ENCODE measurements around the gene BRSK1. TPM values are rescaled to one million over a fixed set of nuclear protein-coding genes. Genes with fewer than 3 reads are reported as not detected.

BRSK1 gene
- total and polyA plus RNA-seq, 2 donors (not counting 1 experiment from before 2014, with no cell fraction given), result 5.1 TPM

Other genes with a start within 250 kb of the BRSK1 start
- gene GP6, start 245.7 kb upstream of the BRSK1 start, total RNA-seq, result not detected in 2 replicates
- 0.03 TPM in 1 of 2 replicates, not detected in the other for gene GP6, start 245.7 kb upstream of the BRSK1 start, polyA plus RNA-seq
- gene RDH13, start 220.8 kb upstream of the BRSK1 start, total RNA-seq, result 6.9 and 8.5 TPM in 2 replicates
- 2.7 and 5.6 TPM in 2 replicates for gene RDH13, start 220.8 kb upstream of the BRSK1 start, polyA plus RNA-seq
- gene EPS8L1, start 208.1 kb upstream of the BRSK1 start, total RNA-seq, result 0.17 and 0.51 TPM in 2 replicates
- 1.9 and 2.2 TPM in 2 replicates for gene EPS8L1, start 208.1 kb upstream of the BRSK1 start, polyA plus RNA-seq
- 25.2 and 32.9 TPM in 2 replicates for gene PPP1R12C, start 166.4 kb upstream of the BRSK1 start, total RNA-seq
- 26.0 and 27.6 TPM in 2 replicates for gene PPP1R12C, start 166.4 kb upstream of the BRSK1 start, polyA plus RNA-seq
- gene TNNT1, start 134.8 kb upstream of the BRSK1 start, total RNA-seq, result 7.4 and 10.4 TPM in 2 replicates
- 1.4 and 1.7 TPM in 2 replicates for gene TNNT1, start 134.8 kb upstream of the BRSK1 start, polyA plus RNA-seq
- gene TNNI3, start 126.3 kb upstream of the BRSK1 start, total RNA-seq, result not detected in 2 replicates
- not detected in 2 replicates for gene TNNI3, start 126.3 kb upstream of the BRSK1 start, polyA plus RNA-seq
- gene DNAAF3, start 117.4 kb upstream of the BRSK1 start, total RNA-seq, result under 0.01 and 0.17 TPM in 2 replicates
- gene DNAAF3, start 117.4 kb upstream of the BRSK1 start, polyA plus RNA-seq, result 0.16 and 0.18 TPM in 2 replicates
- gene SYT5, start 103.7 kb upstream of the BRSK1 start, total RNA-seq, result 0.50 TPM in 1 of 2 replicates, not detected in the other
- 0.05 and 0.08 TPM in 2 replicates for gene SYT5, start 103.7 kb upstream of the BRSK1 start, polyA plus RNA-seq
- gene PTPRH, start 74.5 kb upstream of the BRSK1 start, total RNA-seq, result 7.7 and 19.5 TPM in 2 replicates
- gene PTPRH, start 74.5 kb upstream of the BRSK1 start, polyA plus RNA-seq, result 2.5 and 4.4 TPM in 2 replicates
- gene TMEM86B, start 55.2 kb upstream of the BRSK1 start, total RNA-seq, result 1.3 TPM in 2 replicates
- 0.34 and 0.62 TPM in 2 replicates for gene TMEM86B, start 55.2 kb upstream of the BRSK1 start, polyA plus RNA-seq
- gene PPP6R1, start 25.0 kb upstream of the BRSK1 start, total RNA-seq, result 19.3 and 34.0 TPM in 2 replicates
- gene PPP6R1, start 25.0 kb upstream of the BRSK1 start, polyA plus RNA-seq, result 28.5 and 43.1 TPM in 2 replicates
- 19.8 and 21.5 TPM in 2 replicates for gene HSPBP1, start 3.9 kb upstream of the BRSK1 start, total RNA-seq
- gene HSPBP1, start 3.9 kb upstream of the BRSK1 start, polyA plus RNA-seq, result 12.5 and 15.8 TPM in 2 replicates
- gene TMEM150B, start 41.3 kb downstream of the BRSK1 start, total RNA-seq, result not detected in 2 replicates
- gene TMEM150B, start 41.3 kb downstream of the BRSK1 start, polyA plus RNA-seq, result not detected in 2 replicates
- gene KMT5C, start 55.9 kb downstream of the BRSK1 start, total RNA-seq, result 4.1 and 4.6 TPM in 2 replicates
- gene KMT5C, start 55.9 kb downstream of the BRSK1 start, polyA plus RNA-seq, result 1.9 and 2.5 TPM in 2 replicates
- under 0.01 and 0.17 TPM in 2 replicates for gene COX6B2, start 70.7 kb downstream of the BRSK1 start, total RNA-seq
- 0.03 and 0.14 TPM in 2 replicates for gene COX6B2, start 70.7 kb downstream of the BRSK1 start, polyA plus RNA-seq
- not detected in 2 replicates for gene GARIN5B, start 79.3 kb downstream of the BRSK1 start, total RNA-seq
- gene GARIN5B, start 79.3 kb downstream of the BRSK1 start, polyA plus RNA-seq, result not detected in 2 replicates
- 0.66 and 1.0 TPM in 2 replicates for gene IL11, start 86.5 kb downstream of the BRSK1 start, total RNA-seq
- 1.2 and 1.3 TPM in 2 replicates for gene IL11, start 86.5 kb downstream of the BRSK1 start, polyA plus RNA-seq
- not detected in 2 replicates for gene TMEM190, start 92.8 kb downstream of the BRSK1 start, total RNA-seq
- gene TMEM190, start 92.8 kb downstream of the BRSK1 start, polyA plus RNA-seq, result 0.14 TPM in 1 of 2 replicates, not detected in the other
- gene TMEM238, start 100.3 kb downstream of the BRSK1 start, total RNA-seq, result 0.26 and 0.33 TPM in 2 replicates
- gene TMEM238, start 100.3 kb downstream of the BRSK1 start, polyA plus RNA-seq, result not detected in 2 replicates
- 146 and 168 TPM in 2 replicates for gene RPL28, start 101.9 kb downstream of the BRSK1 start, total RNA-seq
- 548 and 665 TPM in 2 replicates for gene RPL28, start 101.9 kb downstream of the BRSK1 start, polyA plus RNA-seq
- gene UBE2S, start 123.8 kb downstream of the BRSK1 start, total RNA-seq, result 37.5 and 41.0 TPM in 2 replicates
- 25.4 and 74.6 TPM in 2 replicates for gene UBE2S, start 123.8 kb downstream of the BRSK1 start, polyA plus RNA-seq
- gene SHISA7, start 159.3 kb downstream of the BRSK1 start, total RNA-seq, result not detected in 2 replicates
- not detected in 2 replicates for gene SHISA7, start 159.3 kb downstream of the BRSK1 start, polyA plus RNA-seq
- 34.2 and 35.5 TPM in 2 replicates for gene ISOC2, start 177.6 kb downstream of the BRSK1 start, total RNA-seq
- gene ISOC2, start 177.6 kb downstream of the BRSK1 start, polyA plus RNA-seq, result 24.8 and 27.7 TPM in 2 replicates
- gene C19orf85, start 180.8 kb downstream of the BRSK1 start, total RNA-seq, result not detected in 2 replicates
- gene C19orf85, start 180.8 kb downstream of the BRSK1 start, polyA plus RNA-seq, result not detected in 2 replicates
- 0.77 and 1.3 TPM in 2 replicates for gene ZNF628, start 192.6 kb downstream of the BRSK1 start, total RNA-seq
- 0.49 and 0.86 TPM in 2 replicates for gene ZNF628, start 192.6 kb downstream of the BRSK1 start, polyA plus RNA-seq
- gene NAT14, start 201.2 kb downstream of the BRSK1 start, total RNA-seq, result 12.1 and 18.2 TPM in 2 replicates
- 18.3 and 19.3 TPM in 2 replicates for gene NAT14, start 201.2 kb downstream of the BRSK1 start, polyA plus RNA-seq
- gene SSC5D, start 204.4 kb downstream of the BRSK1 start, total RNA-seq, result 19.3 and 19.7 TPM in 2 replicates
- 2.1 and 3.0 TPM in 2 replicates for gene SSC5D, start 204.4 kb downstream of the BRSK1 start, polyA plus RNA-seq

Measured in fibroblast of lung (primary cell).